Measurements from ENCODE around the gene THSD7A. TPM values are rescaled to one million over a fixed set of nuclear protein-coding genes. Genes with fewer than 3 reads are reported as not detected.

Gene THSD7A
- total and polyA plus RNA-seq, 2 of the 8 experiments (the other 6 are each of a cell fraction or from before 2014, with no cell fraction given) = 0.44 to 1.2 TPM

DNA sequence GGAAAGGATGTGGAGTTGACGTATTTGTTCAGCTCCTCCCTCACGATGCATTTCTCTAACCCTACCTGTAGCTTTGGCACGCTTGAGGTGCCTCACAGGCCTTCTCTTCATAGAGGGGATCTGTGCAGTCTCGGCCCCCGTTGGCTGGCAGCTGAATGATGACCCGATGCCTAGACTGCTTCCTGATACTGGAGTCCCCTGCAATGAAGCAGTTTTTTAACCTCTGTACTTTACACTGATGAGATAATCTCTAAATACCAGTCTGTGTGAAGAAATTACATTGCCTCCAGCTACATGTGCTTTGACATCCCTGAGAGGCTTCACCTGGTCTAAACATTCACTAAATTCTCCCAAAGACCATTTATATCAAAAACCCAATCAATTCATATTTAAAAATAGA lies 370.1 kb downstream of the THSD7A start (continued):
- TF ChIP-seq, protein P1, sequence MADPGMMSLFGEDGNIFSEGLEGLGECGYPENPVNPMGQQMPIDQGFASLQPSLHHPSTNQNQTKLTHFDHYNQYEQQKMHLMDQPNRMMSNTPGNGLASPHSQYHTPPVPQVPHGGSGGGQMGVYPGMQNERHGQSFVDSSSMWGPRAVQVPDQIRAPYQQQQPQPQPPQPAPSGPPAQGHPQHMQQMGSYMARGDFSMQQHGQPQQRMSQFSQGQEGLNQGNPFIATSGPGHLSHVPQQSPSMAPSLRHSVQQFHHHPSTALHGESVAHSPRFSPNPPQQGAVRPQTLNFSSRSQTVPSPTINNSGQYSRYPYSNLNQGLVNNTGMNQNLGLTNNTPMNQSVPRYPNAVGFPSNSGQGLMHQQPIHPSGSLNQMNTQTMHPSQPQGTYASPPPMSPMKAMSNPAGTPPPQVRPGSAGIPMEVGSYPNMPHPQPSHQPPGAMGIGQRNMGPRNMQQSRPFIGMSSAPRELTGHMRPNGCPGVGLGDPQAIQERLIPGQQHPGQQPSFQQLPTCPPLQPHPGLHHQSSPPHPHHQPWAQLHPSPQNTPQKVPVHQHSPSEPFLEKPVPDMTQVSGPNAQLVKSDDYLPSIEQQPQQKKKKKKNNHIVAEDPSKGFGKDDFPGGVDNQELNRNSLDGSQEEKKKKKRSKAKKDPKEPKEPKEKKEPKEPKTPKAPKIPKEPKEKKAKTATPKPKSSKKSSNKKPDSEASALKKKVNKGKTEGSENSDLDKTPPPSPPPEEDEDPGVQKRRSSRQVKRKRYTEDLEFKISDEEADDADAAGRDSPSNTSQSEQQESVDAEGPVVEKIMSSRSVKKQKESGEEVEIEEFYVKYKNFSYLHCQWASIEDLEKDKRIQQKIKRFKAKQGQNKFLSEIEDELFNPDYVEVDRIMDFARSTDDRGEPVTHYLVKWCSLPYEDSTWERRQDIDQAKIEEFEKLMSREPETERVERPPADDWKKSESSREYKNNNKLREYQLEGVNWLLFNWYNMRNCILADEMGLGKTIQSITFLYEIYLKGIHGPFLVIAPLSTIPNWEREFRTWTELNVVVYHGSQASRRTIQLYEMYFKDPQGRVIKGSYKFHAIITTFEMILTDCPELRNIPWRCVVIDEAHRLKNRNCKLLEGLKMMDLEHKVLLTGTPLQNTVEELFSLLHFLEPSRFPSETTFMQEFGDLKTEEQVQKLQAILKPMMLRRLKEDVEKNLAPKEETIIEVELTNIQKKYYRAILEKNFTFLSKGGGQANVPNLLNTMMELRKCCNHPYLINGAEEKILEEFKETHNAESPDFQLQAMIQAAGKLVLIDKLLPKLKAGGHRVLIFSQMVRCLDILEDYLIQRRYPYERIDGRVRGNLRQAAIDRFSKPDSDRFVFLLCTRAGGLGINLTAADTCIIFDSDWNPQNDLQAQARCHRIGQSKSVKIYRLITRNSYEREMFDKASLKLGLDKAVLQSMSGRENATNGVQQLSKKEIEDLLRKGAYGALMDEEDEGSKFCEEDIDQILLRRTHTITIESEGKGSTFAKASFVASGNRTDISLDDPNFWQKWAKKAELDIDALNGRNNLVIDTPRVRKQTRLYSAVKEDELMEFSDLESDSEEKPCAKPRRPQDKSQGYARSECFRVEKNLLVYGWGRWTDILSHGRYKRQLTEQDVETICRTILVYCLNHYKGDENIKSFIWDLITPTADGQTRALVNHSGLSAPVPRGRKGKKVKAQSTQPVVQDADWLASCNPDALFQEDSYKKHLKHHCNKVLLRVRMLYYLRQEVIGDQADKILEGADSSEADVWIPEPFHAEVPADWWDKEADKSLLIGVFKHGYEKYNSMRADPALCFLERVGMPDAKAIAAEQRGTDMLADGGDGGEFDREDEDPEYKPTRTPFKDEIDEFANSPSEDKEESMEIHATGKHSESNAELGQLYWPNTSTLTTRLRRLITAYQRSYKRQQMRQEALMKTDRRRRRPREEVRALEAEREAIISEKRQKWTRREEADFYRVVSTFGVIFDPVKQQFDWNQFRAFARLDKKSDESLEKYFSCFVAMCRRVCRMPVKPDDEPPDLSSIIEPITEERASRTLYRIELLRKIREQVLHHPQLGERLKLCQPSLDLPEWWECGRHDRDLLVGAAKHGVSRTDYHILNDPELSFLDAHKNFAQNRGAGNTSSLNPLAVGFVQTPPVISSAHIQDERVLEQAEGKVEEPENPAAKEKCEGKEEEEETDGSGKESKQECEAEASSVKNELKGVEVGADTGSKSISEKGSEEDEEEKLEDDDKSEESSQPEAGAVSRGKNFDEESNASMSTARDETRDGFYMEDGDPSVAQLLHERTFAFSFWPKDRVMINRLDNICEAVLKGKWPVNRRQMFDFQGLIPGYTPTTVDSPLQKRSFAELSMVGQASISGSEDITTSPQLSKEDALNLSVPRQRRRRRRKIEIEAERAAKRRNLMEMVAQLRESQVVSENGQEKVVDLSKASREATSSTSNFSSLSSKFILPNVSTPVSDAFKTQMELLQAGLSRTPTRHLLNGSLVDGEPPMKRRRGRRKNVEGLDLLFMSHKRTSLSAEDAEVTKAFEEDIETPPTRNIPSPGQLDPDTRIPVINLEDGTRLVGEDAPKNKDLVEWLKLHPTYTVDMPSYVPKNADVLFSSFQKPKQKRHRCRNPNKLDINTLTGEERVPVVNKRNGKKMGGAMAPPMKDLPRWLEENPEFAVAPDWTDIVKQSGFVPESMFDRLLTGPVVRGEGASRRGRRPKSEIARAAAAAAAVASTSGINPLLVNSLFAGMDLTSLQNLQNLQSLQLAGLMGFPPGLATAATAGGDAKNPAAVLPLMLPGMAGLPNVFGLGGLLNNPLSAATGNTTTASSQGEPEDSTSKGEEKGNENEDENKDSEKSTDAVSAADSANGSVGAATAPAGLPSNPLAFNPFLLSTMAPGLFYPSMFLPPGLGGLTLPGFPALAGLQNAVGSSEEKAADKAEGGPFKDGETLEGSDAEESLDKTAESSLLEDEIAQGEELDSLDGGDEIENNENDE (IDR thresholded peaks at IDR 0.05; ENCODE audit: insufficient replicate concordance, low read length) = no peak
- TF ChIP-seq KDM1A (IDR thresholded peaks at IDR 0.05; ENCODE audit: borderline replicate concordance, low read length) = no peak

Data from H1 (cell line).